ENCODE results near the gene TMEM63A.

DNA sequence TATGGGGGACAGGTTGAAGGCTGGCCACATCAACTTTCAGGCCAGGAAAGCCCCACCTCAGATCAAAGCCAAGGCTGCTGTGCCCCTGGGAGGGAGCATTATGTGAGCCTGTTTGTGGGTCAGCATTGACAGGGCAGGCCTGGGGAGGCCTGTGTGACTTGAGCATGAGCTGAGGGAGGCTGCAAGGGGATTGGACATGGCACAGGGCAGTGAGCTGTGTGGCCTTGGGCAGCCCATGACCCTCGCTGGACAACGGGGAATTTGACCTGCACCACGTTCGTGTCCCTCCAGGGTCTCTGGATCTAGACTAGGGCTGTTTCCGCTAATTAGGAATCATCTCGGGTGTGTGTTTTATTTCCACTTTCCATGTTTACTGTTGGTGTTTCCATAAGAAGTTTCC, 24.3 kb upstream of the TMEM63A start:
- TF ChIP-seq POLR2AphosphoS5 (IDR thresholded peaks at IDR 0.05), result no peak
- no peak for TF ChIP-seq POLR2A (IDR thresholded peaks at IDR 0.05; ENCODE audit: low read depth)
